PFSK-1 (cell line): ENCODE data around the gene HIF1A.

ENCODE experiments used
- FOXP2 ChIP-seq: optimal IDR thresholded peaks from 2 replicates; pipeline ENCODE3; 2011; ENCODE audit warnings: borderline replicate concordance, control low read depth, inconsistent platforms; ENCODE audit not compliant: insufficient read depth; ENCODE audit errors: extremely low read length, extremely low read depth
- POLR2AphosphoS5 ChIP-seq: IDR thresholded peaks from 2 replicates; pipeline ENCODE4 v1.6.1; 2012; ENCODE audit warnings: low read depth, mild to moderate bottlenecking, control low read depth, low read length, moderate library complexity
- TAF1 ChIP-seq: IDR thresholded peaks from 2 replicates; pipeline ENCODE4 v1.6.1; 2012; ENCODE audit warnings: low read length, control low read depth, borderline replicate concordance; ENCODE audit not compliant: insufficient read depth
- TF ChIP-seq, protein P1 (sequence below), 2 experiments: IDR thresholded peaks; 2 replicates each; pipeline versions ENCODE4 v1.6.1 to v1.8.0; 2011 to 2012; ENCODE audit warnings: low read depth in 2 of 2, low read length in 2 of 2, control low read depth in 1 of 2, inconsistent platforms in 1 of 2, mild to moderate bottlenecking in 1 of 2, moderate library complexity in 1 of 2; ENCODE audit not compliant: insufficient read depth in 1 of 2

DNA sequence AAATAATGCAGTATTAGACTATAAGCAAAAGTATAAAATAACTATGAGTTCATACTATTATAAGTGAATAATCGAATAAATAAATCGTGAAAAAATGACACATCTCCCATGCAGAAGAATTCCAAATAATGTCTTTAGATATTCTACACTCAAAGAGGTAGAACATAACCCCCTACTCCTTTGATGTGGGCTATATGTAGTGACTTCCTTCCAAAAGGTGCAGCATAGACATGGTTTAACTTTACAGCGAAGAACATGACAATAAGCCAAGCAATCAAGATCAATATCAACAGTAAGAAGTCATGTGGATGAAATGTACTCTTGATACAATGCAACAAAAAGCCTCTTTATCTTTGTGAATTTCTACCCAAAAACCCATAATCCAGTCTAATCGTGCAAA is 46.0 kb upstream of the HIF1A start:
- TF ChIP-seq POLR2AphosphoS5 (no peak), TAF1 (no peak), FOXP2 (no peak)
- TF ChIP-seq, protein P1, sequence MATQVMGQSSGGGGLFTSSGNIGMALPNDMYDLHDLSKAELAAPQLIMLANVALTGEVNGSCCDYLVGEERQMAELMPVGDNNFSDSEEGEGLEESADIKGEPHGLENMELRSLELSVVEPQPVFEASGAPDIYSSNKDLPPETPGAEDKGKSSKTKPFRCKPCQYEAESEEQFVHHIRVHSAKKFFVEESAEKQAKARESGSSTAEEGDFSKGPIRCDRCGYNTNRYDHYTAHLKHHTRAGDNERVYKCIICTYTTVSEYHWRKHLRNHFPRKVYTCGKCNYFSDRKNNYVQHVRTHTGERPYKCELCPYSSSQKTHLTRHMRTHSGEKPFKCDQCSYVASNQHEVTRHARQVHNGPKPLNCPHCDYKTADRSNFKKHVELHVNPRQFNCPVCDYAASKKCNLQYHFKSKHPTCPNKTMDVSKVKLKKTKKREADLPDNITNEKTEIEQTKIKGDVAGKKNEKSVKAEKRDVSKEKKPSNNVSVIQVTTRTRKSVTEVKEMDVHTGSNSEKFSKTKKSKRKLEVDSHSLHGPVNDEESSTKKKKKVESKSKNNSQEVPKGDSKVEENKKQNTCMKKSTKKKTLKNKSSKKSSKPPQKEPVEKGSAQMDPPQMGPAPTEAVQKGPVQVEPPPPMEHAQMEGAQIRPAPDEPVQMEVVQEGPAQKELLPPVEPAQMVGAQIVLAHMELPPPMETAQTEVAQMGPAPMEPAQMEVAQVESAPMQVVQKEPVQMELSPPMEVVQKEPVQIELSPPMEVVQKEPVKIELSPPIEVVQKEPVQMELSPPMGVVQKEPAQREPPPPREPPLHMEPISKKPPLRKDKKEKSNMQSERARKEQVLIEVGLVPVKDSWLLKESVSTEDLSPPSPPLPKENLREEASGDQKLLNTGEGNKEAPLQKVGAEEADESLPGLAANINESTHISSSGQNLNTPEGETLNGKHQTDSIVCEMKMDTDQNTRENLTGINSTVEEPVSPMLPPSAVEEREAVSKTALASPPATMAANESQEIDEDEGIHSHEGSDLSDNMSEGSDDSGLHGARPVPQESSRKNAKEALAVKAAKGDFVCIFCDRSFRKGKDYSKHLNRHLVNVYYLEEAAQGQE (IDR thresholded peaks at IDR 0.05; ENCODE audit: insufficient read depth in 1 of 2, low read depth in 2 of 2, low read length in 2 of 2) = no peak
